ENCODE data around the gene MRPS34. TPM values are rescaled to one million over a fixed set of nuclear protein-coding genes. Genes with fewer than 3 reads are reported as not detected.

Gene MRPS34
- total RNA-seq, 1 experiment from 2014 or later, result 101 TPM

DNA sequence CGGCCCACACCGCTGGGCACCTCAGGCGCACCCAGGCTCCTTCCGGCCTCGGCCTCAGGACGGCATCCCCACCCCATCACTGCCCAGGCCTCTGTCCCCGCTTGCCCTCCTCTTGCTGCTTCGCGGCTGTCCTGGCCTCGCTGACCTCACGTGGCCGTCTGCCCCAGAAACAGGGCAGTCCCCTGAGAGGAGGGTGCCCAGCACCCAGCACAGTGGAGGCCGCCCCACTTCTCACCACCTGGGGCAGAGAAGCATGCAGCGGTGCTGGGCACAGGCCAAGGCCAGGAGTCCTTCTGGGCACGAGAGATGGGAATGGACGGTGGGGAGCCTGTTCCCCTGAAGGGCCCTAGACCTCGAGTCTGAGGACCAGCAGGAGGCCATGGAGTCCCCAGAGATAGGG lies 44.8 kb upstream of the MRPS34 start:
- Histone ChIP-seq H2AFZ (ENCODE audit: low read length) (no peak overlapping the region), H3K36me3 (ENCODE audit: insufficient read depth, low read length) (no peaks in the 10 kb centered on the region; the same call in 1 of the 2 replicates), H4K20me1 (ENCODE audit: insufficient read depth, low read depth, low read length) (no peaks in the 10 kb centered on the region)

DNA sequence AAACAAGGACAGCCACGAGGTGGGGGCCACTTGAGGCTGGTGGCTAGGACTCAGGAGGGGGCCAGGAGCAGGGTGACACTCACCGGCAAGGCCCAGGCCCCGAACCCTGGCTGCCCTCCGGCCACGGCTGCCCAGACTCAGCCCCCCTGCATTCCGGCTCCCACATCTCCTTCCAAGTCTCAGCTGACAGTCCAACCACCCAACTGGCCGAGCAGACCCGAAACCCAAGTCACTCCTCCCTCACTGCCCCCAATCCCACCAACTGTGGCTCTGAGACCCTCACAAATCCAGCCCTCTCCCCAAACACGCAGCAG lies 44.3 kb upstream of the MRPS34 start:
- Histone ChIP-seq H3K4me1 (ENCODE audit: low read length) (no peaks in the 10 kb centered on the region), H3K4me3 (ENCODE audit: low read length) (no peak overlapping the region), H2AFZ (ENCODE audit: low read length) (no peak overlapping the region), H3K9ac (ENCODE audit: low read length) (no peak overlapping the region), H4K20me1 (ENCODE audit: insufficient read depth, low read depth, low read length) (no peaks in the 10 kb centered on the region), H3K27ac (ENCODE audit: low read length) (no peak overlapping the region), H3K27me3 (ENCODE audit: low read length) (no peaks in the 10 kb centered on the region), H3K79me2 (ENCODE audit: low read length) (no peaks in the 10 kb centered on the region), H3K4me2 (ENCODE audit: low read depth, low read length, poor library complexity, severe bottlenecking) (no peak overlapping the region), H3K9me3 (ENCODE audit: low read length) (no peaks in the 10 kb centered on the region), H3K36me3 (ENCODE audit: insufficient read depth, low read length) (no peaks in the 10 kb centered on the region; the same call in 1 of the 2 replicates), H3K9me2 (replicated peaks; ENCODE audit: insufficient read depth, low read length) (no peaks in the 10 kb centered on the region)
- DNase-seq, result no peak

More for the DNA sequence above, 44.8 kb upstream of the MRPS34 start:
- Histone ChIP-seq H3K4me3 (ENCODE audit: low read length) (no peak overlapping the region), H3K9me3 (ENCODE audit: low read length) (no peaks in the 10 kb centered on the region), H3K79me2 (ENCODE audit: low read length) (no peaks in the 10 kb centered on the region), H3K4me2 (ENCODE audit: low read depth, low read length, poor library complexity, severe bottlenecking) (no peak overlapping the region), H3K27me3 (ENCODE audit: low read length) (no peaks in the 10 kb centered on the region), H3K27ac (ENCODE audit: low read length) (no peak overlapping the region), H3K9me2 (replicated peaks; ENCODE audit: insufficient read depth, low read length) (no peaks in the 10 kb centered on the region), H3K9ac (ENCODE audit: low read length) (no peak overlapping the region), H3K4me1 (ENCODE audit: low read length) (no peaks in the 10 kb centered on the region)
- no peak for DNase-seq

GRCh38 chr16:1816396-1817275 lies 43.7 kb upstream of the MRPS34 start:
- no peaks in the 10 kb centered on the region for H3K27me3 ChIP-seq (ENCODE audit: low read length)
- H3K27ac ChIP-seq (ENCODE audit: low read length), result no peak overlapping the region
- H2AFZ ChIP-seq (ENCODE audit: low read length), result no peak overlapping the region
- no peak overlapping the region for H3K9ac ChIP-seq (ENCODE audit: low read length)
- no peak overlapping the region for H3K4me2 ChIP-seq (ENCODE audit: low read depth, low read length, poor library complexity, severe bottlenecking)
- H3K4me3 ChIP-seq (ENCODE audit: low read length), result no peak overlapping the region
- DNase-seq, result no peak
- H4K20me1 ChIP-seq (ENCODE audit: insufficient read depth, low read depth, low read length), result no peaks in the 10 kb centered on the region
- no peaks in the 10 kb centered on the region for H3K9me2 ChIP-seq (replicated peaks; ENCODE audit: insufficient read depth, low read length)
- H3K79me2 ChIP-seq (ENCODE audit: low read length), result no peaks in the 10 kb centered on the region
- no peaks in the 10 kb centered on the region for H3K9me3 ChIP-seq (ENCODE audit: low read length)
- H3K4me1 ChIP-seq (ENCODE audit: low read length), result no peaks in the 10 kb centered on the region
- H3K36me3 ChIP-seq (ENCODE audit: insufficient read depth, low read length), result no peaks in the 10 kb centered on the region; the same call in 1 of the 2 replicates

- Histone ChIP-seq H3K27me3 (ENCODE audit: low read length) (no peaks in the 10 kb centered on the region), H3K79me2 (ENCODE audit: low read length) (no peaks in the 10 kb centered on the region), H2AFZ (ENCODE audit: low read length) (no peak overlapping the region), H3K4me3 (ENCODE audit: low read length) (no peak overlapping the region), H3K36me3 (ENCODE audit: insufficient read depth, low read length) (no peaks in the 10 kb centered on the region; the same call in 1 of the 2 replicates), H4K20me1 (ENCODE audit: insufficient read depth, low read depth, low read length) (no peaks in the 10 kb centered on the region), H3K4me1 (ENCODE audit: low read length) (no peaks in the 10 kb centered on the region), H3K4me2 (ENCODE audit: low read depth, low read length, poor library complexity, severe bottlenecking) (no peak overlapping the region), H3K27ac (ENCODE audit: low read length) (no peak overlapping the region), H3K9ac (ENCODE audit: low read length) (no peak overlapping the region), H3K9me2 (replicated peaks; ENCODE audit: insufficient read depth, low read length) (no peaks in the 10 kb centered on the region), H3K9me3 (ENCODE audit: low read length) (no peaks in the 10 kb centered on the region)
- DNase-seq, result no peak
These were observed 42.5 kb upstream of the MRPS34 start for GRCh38 chr16:1815461-1815860.

- Histone ChIP-seq H3K27ac (ENCODE audit: low read length) (no peak overlapping the region), H3K4me1 (ENCODE audit: low read length) (no peaks in the 10 kb centered on the region), H3K9me2 (replicated peaks; ENCODE audit: insufficient read depth, low read length) (no peaks in the 10 kb centered on the region), H3K79me2 (ENCODE audit: low read length) (no peaks in the 10 kb centered on the region), H3K36me3 (ENCODE audit: insufficient read depth, low read length) (no peaks in the 10 kb centered on the region; the same call in 1 of the 2 replicates), H3K4me3 (ENCODE audit: low read length) (no peak overlapping the region), H2AFZ (ENCODE audit: low read length) (no peak overlapping the region), H4K20me1 (ENCODE audit: insufficient read depth, low read depth, low read length) (no peaks in the 10 kb centered on the region), H3K9me3 (ENCODE audit: low read length) (no peaks in the 10 kb centered on the region), H3K27me3 (ENCODE audit: low read length) (no peaks in the 10 kb centered on the region), H3K4me2 (ENCODE audit: low read depth, low read length, poor library complexity, severe bottlenecking) (no peak overlapping the region), H3K9ac (ENCODE audit: low read length) (no peak overlapping the region)
- peak; percentile 67 for DNase-seq
These were observed 39.8 kb upstream of the MRPS34 start for GRCh38 chr16:1812732-1813163.

DNA sequence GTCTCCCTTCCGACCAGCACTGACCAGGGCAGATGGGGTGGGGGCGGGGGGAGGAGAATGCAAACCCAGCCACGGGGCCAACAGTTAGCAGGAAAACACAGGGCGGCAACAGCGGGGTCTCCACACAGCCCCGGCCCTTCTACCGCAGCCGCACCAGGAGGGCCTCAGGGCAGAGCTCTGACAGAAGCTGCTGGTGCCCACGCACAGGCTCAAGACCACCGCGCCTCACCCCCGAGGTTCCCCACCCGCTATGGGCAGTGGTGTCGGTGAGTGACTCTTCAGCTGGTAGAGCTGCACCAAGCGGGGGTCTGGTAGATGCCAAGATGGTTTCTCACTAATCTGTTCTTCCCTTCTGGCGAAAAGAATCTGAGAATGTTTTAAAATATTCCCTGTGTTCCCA lies 37.6 kb upstream of the MRPS34 start:
- Histone ChIP-seq H3K36me3 (ENCODE audit: insufficient read depth, low read length) (no peaks in the 10 kb centered on the region; the same call in 1 of the 2 replicates), H3K9ac (ENCODE audit: low read length) (no peak overlapping the region), H3K4me1 (ENCODE audit: low read length) (no peaks in the 10 kb centered on the region), H3K79me2 (ENCODE audit: low read length) (no peaks in the 10 kb centered on the region), H2AFZ (ENCODE audit: low read length) (no peak overlapping the region), H3K27me3 (ENCODE audit: low read length) (no peaks in the 10 kb centered on the region), H3K4me3 (ENCODE audit: low read length) (no peak overlapping the region), H3K27ac (ENCODE audit: low read length) (no peak overlapping the region), H3K4me2 (ENCODE audit: low read depth, low read length, poor library complexity, severe bottlenecking) (no peak overlapping the region), H4K20me1 (ENCODE audit: insufficient read depth, low read depth, low read length) (no peaks in the 10 kb centered on the region), H3K9me3 (ENCODE audit: low read length) (no peaks in the 10 kb centered on the region), H3K9me2 (replicated peaks; ENCODE audit: insufficient read depth, low read length) (no peaks in the 10 kb centered on the region)
- DNase-seq, result no peak

DNA sequence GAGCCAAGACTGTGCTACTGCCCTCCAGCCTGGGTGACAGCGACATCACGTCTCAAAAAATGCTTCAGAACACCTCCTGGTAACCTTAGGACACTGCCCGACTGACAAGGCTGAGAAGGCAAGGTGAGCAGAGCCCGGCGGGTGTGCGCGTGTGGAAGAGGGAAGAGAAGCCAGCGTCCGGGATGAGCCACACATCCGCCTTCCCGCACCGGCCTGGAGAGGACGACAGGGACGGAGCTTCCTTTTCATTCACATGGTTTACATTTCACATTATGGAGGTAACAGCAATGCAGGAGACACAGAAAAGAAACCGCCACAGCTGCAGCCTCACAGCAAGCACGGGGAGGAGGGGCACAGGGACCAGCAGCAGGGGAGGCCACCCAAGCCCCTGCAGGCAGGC lies 37.2 kb upstream of the MRPS34 start:
- no peaks in the 10 kb centered on the region; the same call in 1 of the 2 replicates for H3K36me3 ChIP-seq (ENCODE audit: insufficient read depth, low read length)
- H3K9ac ChIP-seq (ENCODE audit: low read length), result no peak overlapping the region
- H4K20me1 ChIP-seq (ENCODE audit: insufficient read depth, low read depth, low read length), result no peaks in the 10 kb centered on the region
- H3K9me3 ChIP-seq (ENCODE audit: low read length), result no peaks in the 10 kb centered on the region
- H2AFZ ChIP-seq (ENCODE audit: low read length), result no peak overlapping the region
- H3K79me2 ChIP-seq (ENCODE audit: low read length), result no peaks in the 10 kb centered on the region
- no peak overlapping the region for H3K4me3 ChIP-seq (ENCODE audit: low read length)
- no peak overlapping the region for H3K27ac ChIP-seq (ENCODE audit: low read length)
- no peak for DNase-seq
- H3K27me3 ChIP-seq (ENCODE audit: low read length), result no peaks in the 10 kb centered on the region
- no peak overlapping the region for H3K4me2 ChIP-seq (ENCODE audit: low read depth, low read length, poor library complexity, severe bottlenecking)
- H3K4me1 ChIP-seq (ENCODE audit: low read length), result no peaks in the 10 kb centered on the region
- no peaks in the 10 kb centered on the region for H3K9me2 ChIP-seq (replicated peaks; ENCODE audit: insufficient read depth, low read length)

DNA sequence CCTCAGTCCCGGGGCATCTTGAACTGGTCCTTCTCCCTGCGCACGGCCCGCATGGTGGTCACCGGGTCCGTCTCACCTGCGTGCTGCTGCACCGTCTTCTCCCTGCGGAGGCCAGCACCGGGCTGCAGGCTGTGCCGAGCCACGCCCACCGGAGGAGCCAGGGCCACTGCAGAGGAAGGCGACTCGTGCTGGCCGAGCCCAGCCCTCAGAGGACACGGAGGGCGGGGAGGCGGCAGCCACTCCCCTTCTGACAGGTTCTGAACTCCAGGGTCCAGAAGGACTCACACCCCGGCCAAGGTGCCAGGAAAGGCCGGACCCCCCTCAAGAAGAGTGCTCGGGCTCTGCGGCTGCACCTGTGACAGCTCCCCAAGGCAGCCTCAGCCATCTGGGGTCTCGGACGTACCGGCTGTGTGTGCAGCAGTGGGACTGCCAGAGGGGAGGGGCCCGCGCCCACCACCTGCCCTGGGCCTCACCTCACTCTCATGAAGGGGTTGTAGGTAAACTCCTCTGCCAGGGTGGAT lies 36.4 kb upstream of the MRPS34 start:
- Histone ChIP-seq H3K9ac (ENCODE audit: low read length) (no peak overlapping the region), H3K9me3 (ENCODE audit: low read length) (no peaks in the 10 kb centered on the region), H3K79me2 (ENCODE audit: low read length) (no peaks in the 10 kb centered on the region), H3K9me2 (replicated peaks; ENCODE audit: insufficient read depth, low read length) (no peaks in the 10 kb centered on the region), H3K4me3 (ENCODE audit: low read length) (no peak overlapping the region), H3K4me2 (ENCODE audit: low read depth, low read length, poor library complexity, severe bottlenecking) (no peak overlapping the region), H2AFZ (ENCODE audit: low read length) (no peak overlapping the region), H3K27me3 (ENCODE audit: low read length) (no peaks in the 10 kb centered on the region), H3K27ac (ENCODE audit: low read length) (no peak overlapping the region), H3K4me1 (ENCODE audit: low read length) (no peaks in the 10 kb centered on the region), H4K20me1 (ENCODE audit: insufficient read depth, low read depth, low read length) (no peaks in the 10 kb centered on the region), H3K36me3 (ENCODE audit: insufficient read depth, low read length) (no peaks in the 10 kb centered on the region; the same call in 1 of the 2 replicates)
- no peak for DNase-seq

Measured in Karpas-422 (cell line).